ENCODE measurements around the gene ZC3H13.

ZC3H13 gene

GRCh38 chr13:45953082-45953481, 99.5 kb downstream of the ZC3H13 start:
- Histone ChIP-seq H3K4me1 (ENCODE audit: control insufficient read depth, insufficient read depth, low read length) (no peaks in the 10 kb centered on the region), H3K9me3 (ENCODE audit: control insufficient read depth, insufficient read depth, low read depth, low read length) (no peaks in the 10 kb centered on the region), H3K36me3 (ENCODE audit: control insufficient read depth in 2 of 2, insufficient read depth in 1 of 2, low read length in 2 of 2) (peaks cover 8 to 18% of the 10 kb centered on the region in 2 experiments), H3K4me3 (ENCODE audit: low read depth, low read length) (no peak overlapping the region), H3K27ac (ENCODE audit: extremely low read depth, low read depth, low read length) (no peak overlapping the region)
- ChIA-PET CTCF (no interaction called here), POLR2A (interaction anchor here (0.6 kb wide), 1 partner anchor 162 kb away, joined by 3 read pairs; no protein-coding TSS in a partner anchor)
- TF ChIP-seq ZNF747 (tag by site-specific recombination; IDR thresholded peaks at IDR 0.05) = no peak
- no peak for TF ChIP-seq AEBP2 (tag by site-specific recombination; IDR thresholded peaks at IDR 0.05; ENCODE audit: borderline replicate concordance)
- no peak for TF ChIP-seq ZSCAN23 (tag by site-specific recombination; IDR thresholded peaks at IDR 0.05)
- no peak for TF ChIP-seq GFI1B (tag by site-specific recombination; IDR thresholded peaks at IDR 0.05)
- no peak for TF ChIP-seq ZNF843 (tag by site-specific recombination; IDR thresholded peaks at IDR 0.05)
- TF ChIP-seq ZNF621 (tag by site-specific recombination; IDR thresholded peaks at IDR 0.05) = no peak
- no peak for TF ChIP-seq ZNF274 (IDR thresholded peaks at IDR 0.05; ENCODE audit: low read length)
- TF ChIP-seq ZNF274 (tag by site-specific recombination; IDR thresholded peaks at IDR 0.05; ENCODE audit: borderline replicate concordance) = no peak
- no peak for TF ChIP-seq SP2 (tag by site-specific recombination; IDR thresholded peaks at IDR 0.05)
- TF ChIP-seq ZFP41 (tag by site-specific recombination; IDR thresholded peaks at IDR 0.05; ENCODE audit: borderline replicate concordance) = no peak
- TF ChIP-seq WT1 (tag by site-specific recombination; IDR thresholded peaks at IDR 0.05) = no peak
- no peak for TF ChIP-seq ZNF513 (tag by site-specific recombination; IDR thresholded peaks at IDR 0.05)
- no peak for TF ChIP-seq ZNF16 (tag by site-specific recombination; IDR thresholded peaks at IDR 0.05; ENCODE audit: low read depth)
- no peak for TF ChIP-seq ZBTB1 (tag by site-specific recombination; IDR thresholded peaks at IDR 0.05)
- no peak for TF ChIP-seq ZNF202 (tag by site-specific recombination; IDR thresholded peaks at IDR 0.05; ENCODE audit: borderline replicate concordance)
- no peak for TF ChIP-seq GLIS1 (tag by site-specific recombination; IDR thresholded peaks at IDR 0.05)
- TF ChIP-seq ZNF37A (tag by site-specific recombination; IDR thresholded peaks at IDR 0.05) = no peak

GRCh38 chr13:45951724-45952123, 100.8 kb downstream of the ZC3H13 start:
- Histone ChIP-seq H3K27ac (ENCODE audit: extremely low read depth, low read depth, low read length) (no peak overlapping the region), H3K4me3 (ENCODE audit: low read depth, low read length) (no peak overlapping the region), H3K4me1 (ENCODE audit: control insufficient read depth, insufficient read depth, low read length) (no peaks in the 10 kb centered on the region), H3K36me3 (ENCODE audit: control insufficient read depth in 2 of 2, insufficient read depth in 1 of 2, low read length in 2 of 2) (peaks cover 3 to 6% of the 10 kb centered on the region in 2 experiments), H3K9me3 (ENCODE audit: control insufficient read depth, insufficient read depth, low read depth, low read length) (no peaks in the 10 kb centered on the region)
- ChIA-PET POLR2A (no interaction called here), CTCF (no interaction called here)
- TF ChIP-seq ZNF426 (tag by site-specific recombination; IDR thresholded peaks at IDR 0.05) (no peak), ZNF624 (tag by site-specific recombination; IDR thresholded peaks at IDR 0.05) (no peak), ZNF692 (tag by site-specific recombination; IDR thresholded peaks at IDR 0.05) (no peak), ZBTB20 (tag by site-specific recombination; IDR thresholded peaks at IDR 0.05) (no peak), SP2 (tag by site-specific recombination; IDR thresholded peaks at IDR 0.05) (no peak), ZNF223 (tag by site-specific recombination; IDR thresholded peaks at IDR 0.05) (no peak), ZNF350 (tag by site-specific recombination; IDR thresholded peaks at IDR 0.05) (no peak), KLF9 (tag by site-specific recombination; IDR thresholded peaks at IDR 0.05; ENCODE audit: low read depth) (no peak), ZSCAN23 (tag by site-specific recombination; IDR thresholded peaks at IDR 0.05) (no peak), ZNF521 (tag by site-specific recombination; IDR thresholded peaks at IDR 0.05) (no peak), BCL6B (tag by site-specific recombination; IDR thresholded peaks at IDR 0.05) (no peak), ZBTB6 (tag by site-specific recombination; IDR thresholded peaks at IDR 0.05) (no peak), KLF17 (tag by site-specific recombination; IDR thresholded peaks at IDR 0.05) (no peak), ZNF175 (tag by site-specific recombination; IDR thresholded peaks at IDR 0.05) (no peak)
